ENCODE data around the gene ANK3.

DNA sequence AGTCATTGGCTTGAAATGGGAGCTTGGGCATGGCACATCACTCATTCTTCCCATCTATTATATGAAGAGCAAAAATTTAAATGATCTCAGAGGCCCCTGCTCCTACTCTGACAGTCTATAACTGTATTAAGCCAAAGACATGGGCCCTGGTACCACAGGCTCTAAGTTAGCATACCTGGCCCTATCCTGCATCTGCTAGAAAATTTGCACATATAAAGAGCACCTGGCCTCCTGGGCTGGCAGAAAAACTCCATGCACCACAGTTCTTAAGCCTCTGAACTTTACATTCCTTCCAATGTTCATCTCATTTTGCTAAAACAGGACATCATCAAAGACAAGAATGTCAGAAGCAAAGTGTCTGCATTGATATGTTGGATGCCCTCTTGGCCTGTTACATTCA lies 29.6 kb upstream of the ANK3 start:
- TF ChIP-seq CTCF (IDR thresholded peaks at IDR 0.05; ENCODE audit: low read length) (no peak), EZH2phosphoT487 (IDR thresholded peaks at IDR 0.05; ENCODE audit: low read length) (no peak), EZH2 (optimal IDR thresholded peaks at IDR 0.05; ENCODE audit: low read depth, low read length) (no peak)

All from MM.1S (cell line).